Tongue (tissue), 2 donors: ENCODE results near the gene PARP3. TPM values are rescaled to one million over a fixed set of nuclear protein-coding genes. Genes with fewer than 3 reads are reported as not detected.

ENCODE experiments used
- DNase-seq: peaks from one replicate; pipeline ENCODE4 v3.0.0-alpha.2; 2015
- total RNA-seq: library from RNA; depleted of rRNA; stranded (reverse); fragments of >200 nt; gene quantifications from one replicate; pipeline ENCODE4 v1.2.3, GENCODE V29; 2014

PARP3 gene
- total RNA-seq, 1 donor from 2014 or later: 4.5 TPM

GRCh38 chr3:51948016-51948580 lies 5.9 kb downstream of the PARP3 start:
- DNase-seq: no peak

GRCh38 chr3:51949121-51949520 lies 7.0 kb downstream of the PARP3 start:
- DNase-seq: no peak

- no peak for DNase-seq
These were observed 8.7 kb downstream of the PARP3 start for GRCh38 chr3:51950899-51951298.

- no peak for DNase-seq
These were observed 11.3 kb downstream of the PARP3 start for GRCh38 chr3:51953445-51953844.

GRCh38 chr3:51954105-51954504 lies 11.9 kb downstream of the PARP3 start:
- no peak for DNase-seq

DNA sequence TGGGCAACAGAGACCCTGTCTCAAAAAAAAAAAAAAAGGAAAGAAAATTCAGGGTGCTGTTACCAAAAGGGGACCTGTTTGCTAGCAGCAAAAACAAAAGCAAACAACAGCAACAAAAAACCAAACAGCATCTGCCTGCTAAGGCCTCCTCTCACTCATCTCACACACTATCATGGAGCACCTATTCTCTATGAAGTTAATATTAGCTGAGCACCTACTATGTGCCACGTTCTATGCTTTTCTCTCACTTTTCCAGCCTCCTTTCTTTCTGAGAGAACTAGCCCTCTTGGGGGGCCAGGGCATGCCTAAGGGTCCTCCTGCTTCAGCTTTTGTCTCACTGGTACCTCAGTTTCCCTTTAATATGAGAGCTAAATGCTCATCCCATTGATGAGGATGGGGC lies 12.6 kb downstream of the PARP3 start:
- DNase-seq: no peak

DNA sequence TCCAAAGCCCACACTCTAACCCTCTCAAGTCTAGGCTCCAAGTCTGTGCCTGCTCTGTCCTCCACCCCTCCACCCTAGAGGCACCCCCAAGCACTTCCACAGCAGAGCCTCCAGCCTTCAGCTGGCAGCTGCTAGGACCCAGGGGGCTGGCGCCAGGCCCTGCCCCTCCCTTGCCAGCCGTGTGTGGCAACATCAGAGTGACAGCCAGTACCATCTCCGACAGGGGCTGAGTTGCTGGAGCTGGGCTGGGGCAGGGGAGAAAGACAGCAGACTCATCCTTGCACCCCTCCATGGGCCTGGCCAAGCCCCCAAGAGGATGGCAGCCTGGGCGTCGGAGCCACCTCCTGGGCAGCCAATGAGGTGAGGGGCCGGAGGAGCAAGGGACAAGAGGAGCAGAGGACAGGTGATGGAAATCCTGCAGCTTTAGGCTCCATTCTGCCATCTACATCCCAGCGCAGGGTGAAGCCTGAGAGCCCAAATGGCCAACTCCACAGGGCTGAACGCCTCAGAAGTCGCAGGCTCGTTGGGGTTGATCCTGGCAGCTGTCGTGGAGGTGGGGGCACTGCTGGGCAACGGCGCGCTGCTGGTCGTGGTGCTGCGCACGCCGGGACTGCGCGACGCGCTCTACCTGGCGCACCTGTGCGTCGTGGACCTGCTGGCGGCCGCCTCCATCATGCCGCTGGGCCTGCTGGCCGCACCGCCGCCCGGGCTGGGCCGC lies 13.2 kb downstream of the PARP3 start, which contains the start of gene GPR62:
TSS of gene GPR62 (plus strand) at position 207 of the 718 bp plus-strand sequence. CDS start at position 479, 272 bp downstream.
- DNase-seq: no peak

- peak; percentile 73 for DNase-seq
These were observed 14.0 kb downstream of the PARP3 start for GRCh38 chr3:51955893-51956770.

- no peak for DNase-seq
These were observed 15.5 kb downstream of the PARP3 start for GRCh38 chr3:51957520-51958205.

DNA sequence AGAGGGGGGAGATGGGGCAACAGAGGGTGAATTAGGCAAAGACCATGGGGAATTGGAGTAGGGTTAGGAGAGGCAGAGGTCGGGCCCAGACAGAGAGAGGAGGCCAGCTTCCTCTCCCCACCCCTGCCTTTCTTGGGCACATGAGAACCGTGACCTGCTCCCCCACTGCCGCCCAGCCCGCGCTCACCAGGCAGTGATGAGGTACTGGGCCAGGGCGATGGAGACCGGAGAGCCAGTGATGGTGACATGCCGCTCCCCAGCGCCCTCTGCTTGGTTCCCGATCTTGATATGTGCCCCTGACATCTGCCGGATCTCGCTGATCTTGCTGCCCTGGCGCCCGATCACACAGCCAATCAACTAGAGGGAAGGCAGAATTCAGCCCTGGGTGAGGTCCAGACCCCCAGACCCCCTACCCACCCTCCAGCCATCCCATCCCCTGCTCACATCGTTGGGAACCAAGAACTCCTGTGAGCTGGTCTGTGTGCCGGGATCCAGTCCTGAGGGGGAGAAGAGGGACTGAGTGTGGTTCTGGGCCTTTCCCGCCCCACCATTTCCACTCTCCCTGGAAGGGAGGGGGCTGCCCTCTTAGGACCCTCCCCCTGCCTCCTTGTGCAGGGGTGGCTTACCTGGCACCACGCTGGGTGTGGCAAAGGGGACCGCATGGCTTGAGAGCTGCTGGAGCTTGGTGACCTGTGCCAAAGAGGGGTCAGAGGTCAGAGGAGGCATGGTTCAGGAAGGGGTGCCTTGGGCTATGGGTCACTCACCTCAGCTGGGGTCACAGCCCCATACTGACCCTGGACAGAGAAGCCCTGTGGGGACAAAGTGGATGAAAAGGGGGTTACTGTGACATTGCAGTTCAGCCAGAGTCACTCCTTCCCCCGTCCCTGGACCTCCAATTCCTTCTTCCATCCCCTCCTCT lies 16.7 kb downstream of the PARP3 start:
- no peak for DNase-seq

DNA sequence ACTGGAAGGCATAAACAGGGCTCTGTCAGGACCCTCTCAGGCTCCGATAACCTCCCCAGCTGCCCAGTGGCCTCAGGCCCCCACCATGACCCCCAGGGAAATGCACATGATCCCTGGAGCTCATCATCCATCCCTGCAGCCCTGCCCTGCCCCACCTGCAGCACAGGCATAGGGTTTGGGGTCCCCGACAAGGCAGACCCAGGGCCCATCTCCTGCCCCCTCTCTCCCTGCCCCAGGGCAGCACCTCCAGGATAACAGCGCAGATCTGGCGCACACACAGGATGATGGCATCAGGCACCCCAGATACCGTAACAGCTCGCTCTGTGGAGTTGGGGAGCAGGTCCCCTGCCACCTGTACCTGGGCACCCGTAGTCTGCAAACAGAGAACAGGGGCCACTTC lies 17.5 kb downstream of the PARP3 start:
- no peak for DNase-seq

DNA sequence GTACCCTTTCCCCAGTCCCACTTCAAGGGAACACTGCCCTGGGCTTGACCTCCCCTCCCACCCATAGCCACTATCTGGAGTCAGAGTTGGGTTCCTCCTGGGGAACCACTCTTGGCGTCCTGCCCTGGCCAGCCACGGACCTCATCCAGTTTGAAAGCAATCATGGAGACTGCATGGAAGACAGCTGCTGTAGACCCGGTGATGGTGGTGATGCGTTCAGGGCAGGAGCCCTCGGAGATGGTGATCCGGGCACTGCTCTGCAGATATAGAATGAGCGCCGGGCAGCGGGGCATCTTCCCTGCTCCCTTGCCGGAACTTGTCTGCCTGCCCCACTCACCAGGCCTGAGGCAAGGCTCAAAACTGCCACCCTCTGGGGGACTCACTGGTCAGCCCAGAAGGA lies 18.2 kb downstream of the PARP3 start:
- no peak for DNase-seq

- DNase-seq: no peak
These were observed 18.8 kb downstream of the PARP3 start for GRCh38 chr3:51961011-51961410.

GRCh38 chr3:51961602-51962569 lies 19.7 kb downstream of the PARP3 start:
- no peak for DNase-seq

DNA sequence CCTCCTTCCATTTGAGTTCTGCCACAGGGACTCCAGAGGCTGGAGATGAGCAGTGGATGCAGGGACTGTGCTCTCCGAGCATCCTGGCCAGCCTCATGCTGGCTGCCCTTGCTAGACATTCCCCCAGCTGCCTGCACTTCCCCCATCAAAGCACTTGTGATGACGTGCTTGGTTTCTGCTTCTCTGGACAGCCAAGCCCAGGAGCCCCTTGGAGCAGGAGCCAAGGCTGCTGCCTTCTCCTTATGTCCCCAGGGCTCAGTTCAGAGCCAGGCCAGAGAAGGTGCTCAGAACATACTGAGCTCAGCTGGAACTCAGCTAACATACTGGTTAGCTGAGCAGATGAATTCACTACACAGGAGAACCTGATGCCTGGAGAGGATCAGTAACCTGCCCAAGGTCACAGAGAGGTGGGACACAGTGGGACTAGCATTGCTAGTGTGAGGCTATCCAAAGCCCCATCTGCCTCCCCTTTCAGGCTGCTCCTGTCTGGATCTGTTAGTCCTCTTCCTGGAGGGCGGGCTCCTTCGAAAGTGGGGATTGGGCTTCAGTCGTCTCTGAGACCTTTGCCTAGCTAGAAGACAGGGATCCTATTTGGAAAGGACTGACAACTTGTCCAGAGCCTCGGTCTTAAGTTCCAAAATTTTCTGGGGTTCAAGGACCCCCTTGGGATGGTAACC lies 20.8 kb downstream of the PARP3 start:
- DNase-seq: peak; percentile 78

DNA sequence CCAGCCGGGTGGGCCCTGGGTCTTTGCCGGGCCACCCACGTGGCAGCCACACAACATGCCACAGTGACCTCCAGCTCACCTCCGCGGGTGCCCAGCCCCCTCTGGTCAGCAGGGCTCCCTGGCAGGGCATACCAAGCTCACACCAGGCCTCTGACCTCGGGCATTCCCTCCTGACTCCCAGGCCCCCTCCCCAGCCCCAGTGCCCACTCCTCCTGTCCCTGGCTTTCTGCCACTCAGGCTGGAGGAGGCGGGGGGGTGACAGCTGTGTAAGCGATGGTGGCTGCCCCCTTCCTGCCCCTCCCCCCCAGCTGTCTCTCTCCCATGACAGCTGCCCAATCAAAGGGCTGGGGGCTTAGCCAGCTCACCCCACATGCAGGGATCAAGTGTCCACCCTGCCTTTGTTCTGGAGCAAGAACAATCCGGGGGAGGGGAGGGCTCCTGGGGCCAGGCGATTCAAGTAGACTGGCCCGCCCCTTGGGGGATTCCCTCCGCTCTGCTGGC lies 21.8 kb downstream of the PARP3 start:
- peak; percentile 94 for DNase-seq

DNA sequence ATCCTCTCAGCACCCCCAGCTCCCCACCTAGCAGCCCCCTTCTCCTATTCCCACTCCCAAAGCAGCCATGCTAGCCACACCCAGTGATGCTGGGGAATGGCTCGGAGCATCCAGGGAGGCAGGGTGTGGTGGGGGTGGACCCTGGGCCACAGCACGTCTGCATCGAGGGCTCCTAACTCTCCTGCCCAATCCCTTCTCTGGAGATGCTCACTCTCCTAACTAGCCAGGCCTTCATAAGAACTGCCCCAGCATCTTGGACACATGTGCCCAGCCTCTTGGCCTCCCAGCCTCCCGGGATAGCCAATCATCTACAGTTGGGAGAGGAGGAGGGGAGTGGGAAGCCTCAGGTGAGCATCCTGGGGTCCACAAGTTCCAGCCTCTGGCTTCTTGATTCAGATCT lies 22.4 kb downstream of the PARP3 start:
- no peak for DNase-seq

DNA sequence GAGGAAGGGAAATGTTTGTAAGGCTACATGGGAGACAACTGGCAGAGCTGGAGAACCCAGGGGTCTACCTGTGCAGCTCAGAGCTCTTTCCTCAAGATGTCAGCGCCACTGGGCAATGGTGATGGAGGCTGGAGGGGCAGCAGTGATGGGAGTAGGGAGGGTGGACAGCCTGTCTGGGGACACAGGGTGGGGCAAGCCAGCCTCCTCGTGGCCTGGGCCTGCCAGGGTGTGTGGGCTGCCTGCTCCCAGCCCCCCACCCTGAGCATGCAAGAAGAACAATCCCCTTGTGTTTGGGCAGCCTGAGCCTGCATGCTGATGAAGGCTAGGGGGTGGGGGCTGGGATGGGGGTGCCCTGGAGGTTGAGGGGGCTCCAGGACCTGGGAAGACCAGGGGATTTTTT lies 23.9 kb downstream of the PARP3 start:
- no peak for DNase-seq

- no peak for DNase-seq
These were observed 24.3 kb downstream of the PARP3 start for GRCh38 chr3:51966486-51966885.
